ENCODE results near the gene PIEZO2.

The PIEZO2 gene

DNA sequence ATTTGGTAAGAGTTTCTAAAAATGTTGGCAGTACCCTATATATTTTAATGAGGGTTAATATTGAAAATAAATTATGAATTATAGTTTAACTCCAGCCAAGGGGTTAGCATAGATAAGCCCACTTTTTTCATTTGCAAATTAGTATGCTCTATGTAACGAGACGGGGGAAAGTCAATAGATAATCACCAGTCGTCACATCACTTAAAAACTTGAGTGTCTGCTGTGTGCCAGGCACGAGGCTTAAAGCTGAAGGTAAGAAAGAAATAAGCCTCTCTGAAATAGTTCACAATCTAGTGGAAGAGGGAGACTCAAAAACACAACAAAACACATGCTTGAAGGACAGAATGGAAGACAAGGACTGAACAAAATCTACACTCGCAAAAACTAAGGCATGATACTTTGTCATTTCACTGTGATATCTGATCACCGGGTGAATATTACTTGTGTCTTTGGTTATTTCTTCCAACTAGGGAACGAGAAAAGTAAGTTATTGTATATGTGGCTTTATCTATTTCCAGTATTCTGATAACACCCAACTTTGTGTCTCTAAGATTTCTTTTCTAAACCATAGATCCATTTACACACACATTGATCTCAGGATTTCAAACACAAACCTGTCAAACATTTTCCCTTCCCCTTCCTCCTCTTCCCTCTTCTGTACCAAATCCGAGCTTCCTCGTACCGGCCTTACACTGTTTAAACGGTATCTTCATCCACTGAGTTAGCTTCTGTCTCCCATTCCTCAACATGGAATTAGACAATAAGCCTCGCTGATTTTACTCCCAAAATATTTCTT, 199.1 kb downstream of the PIEZO2 start:
- Histone ChIP-seq H3K79me2 (ENCODE audit: insufficient read depth, low read length) (no peaks in the 10 kb centered on the region), H3K4me2 (ENCODE audit: low read depth, low read length, poor library complexity, severe bottlenecking) (no peak overlapping the region), H3K9me2 (replicated peaks; ENCODE audit: low read depth, low read length) (no peaks in the 10 kb centered on the region), H3K27me3 (ENCODE audit: insufficient read depth, low read length, poor library complexity, severe bottlenecking) (no peaks in the 10 kb centered on the region), H3K36me3 (ENCODE audit: insufficient read depth, low read length) (no peaks in the 10 kb centered on the region), H3K4me1 (ENCODE audit: insufficient read depth, low read length, poor library complexity, severe bottlenecking) (no peaks in the 10 kb centered on the region), H3K9me3 (ENCODE audit: insufficient read depth, low read depth, low read length) (peaks cover 11% of the 10 kb centered on the region; the same call in 1 of the 2 replicates), H3K4me3 (ENCODE audit: low read length, poor library complexity, severe bottlenecking) (no peak overlapping the region), H2AFZ (ENCODE audit: low read length) (no peak overlapping the region), H3K9ac (ENCODE audit: low read depth, low read length, poor library complexity, severe bottlenecking) (no peak overlapping the region), H3F3A (ENCODE audit: low read depth) (no peaks in the 10 kb centered on the region), H4K20me1 (ENCODE audit: insufficient read depth, low read length, poor library complexity, severe bottlenecking) (no peaks in the 10 kb centered on the region)
- TF ChIP-seq, protein P1, sequence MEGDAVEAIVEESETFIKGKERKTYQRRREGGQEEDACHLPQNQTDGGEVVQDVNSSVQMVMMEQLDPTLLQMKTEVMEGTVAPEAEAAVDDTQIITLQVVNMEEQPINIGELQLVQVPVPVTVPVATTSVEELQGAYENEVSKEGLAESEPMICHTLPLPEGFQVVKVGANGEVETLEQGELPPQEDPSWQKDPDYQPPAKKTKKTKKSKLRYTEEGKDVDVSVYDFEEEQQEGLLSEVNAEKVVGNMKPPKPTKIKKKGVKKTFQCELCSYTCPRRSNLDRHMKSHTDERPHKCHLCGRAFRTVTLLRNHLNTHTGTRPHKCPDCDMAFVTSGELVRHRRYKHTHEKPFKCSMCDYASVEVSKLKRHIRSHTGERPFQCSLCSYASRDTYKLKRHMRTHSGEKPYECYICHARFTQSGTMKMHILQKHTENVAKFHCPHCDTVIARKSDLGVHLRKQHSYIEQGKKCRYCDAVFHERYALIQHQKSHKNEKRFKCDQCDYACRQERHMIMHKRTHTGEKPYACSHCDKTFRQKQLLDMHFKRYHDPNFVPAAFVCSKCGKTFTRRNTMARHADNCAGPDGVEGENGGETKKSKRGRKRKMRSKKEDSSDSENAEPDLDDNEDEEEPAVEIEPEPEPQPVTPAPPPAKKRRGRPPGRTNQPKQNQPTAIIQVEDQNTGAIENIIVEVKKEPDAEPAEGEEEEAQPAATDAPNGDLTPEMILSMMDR (conservative IDR thresholded peaks at IDR 0.05; ENCODE audit: low read length), result no peak
- no peak for TF ChIP-seq EZH2phosphoT487 (IDR thresholded peaks at IDR 0.05; ENCODE audit: borderline replicate concordance)

DNA sequence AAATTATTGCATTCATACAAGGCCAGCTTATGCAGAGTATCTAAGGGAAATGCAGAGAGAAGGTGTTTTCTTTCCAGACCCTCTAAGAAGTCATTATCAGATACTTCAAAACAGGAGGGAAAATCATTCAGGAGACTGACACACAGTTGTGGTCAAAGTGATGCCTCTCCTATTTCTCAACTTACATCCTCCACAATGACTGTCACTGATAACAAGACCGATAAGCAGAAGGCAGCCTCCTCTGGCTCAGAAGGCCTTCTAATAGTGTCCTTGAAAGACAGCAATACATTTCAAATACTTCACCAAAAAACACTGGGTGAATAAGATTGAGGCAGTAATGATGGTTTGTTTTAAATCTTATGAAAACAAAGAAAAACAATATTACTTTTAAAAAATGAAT, 199.7 kb downstream of the PIEZO2 start:
- Histone ChIP-seq H3K4me1 (ENCODE audit: insufficient read depth, low read length, poor library complexity, severe bottlenecking) (no peaks in the 10 kb centered on the region), H3K79me2 (ENCODE audit: insufficient read depth, low read length) (no peaks in the 10 kb centered on the region), H4K20me1 (ENCODE audit: insufficient read depth, low read length, poor library complexity, severe bottlenecking) (no peaks in the 10 kb centered on the region), H3K4me3 (ENCODE audit: low read length, poor library complexity, severe bottlenecking) (no peak overlapping the region), H3K9ac (ENCODE audit: low read depth, low read length, poor library complexity, severe bottlenecking) (no peak overlapping the region), H3K9me2 (replicated peaks; ENCODE audit: low read depth, low read length) (no peaks in the 10 kb centered on the region), H3K4me2 (ENCODE audit: low read depth, low read length, poor library complexity, severe bottlenecking) (no peak overlapping the region), H3F3A (ENCODE audit: low read depth) (no peaks in the 10 kb centered on the region), H3K27me3 (ENCODE audit: insufficient read depth, low read length, poor library complexity, severe bottlenecking) (no peaks in the 10 kb centered on the region), H3K9me3 (ENCODE audit: insufficient read depth, low read depth, low read length) (peaks cover 16% of the 10 kb centered on the region; the same call in 1 of the 2 replicates), H2AFZ (ENCODE audit: low read length) (no peak overlapping the region), H3K36me3 (ENCODE audit: insufficient read depth, low read length) (no peaks in the 10 kb centered on the region)
- TF ChIP-seq, protein P1 (conservative IDR thresholded peaks at IDR 0.05; ENCODE audit: low read length), result no peak
- TF ChIP-seq EZH2phosphoT487 (IDR thresholded peaks at IDR 0.05; ENCODE audit: borderline replicate concordance), result no peak

DNA sequence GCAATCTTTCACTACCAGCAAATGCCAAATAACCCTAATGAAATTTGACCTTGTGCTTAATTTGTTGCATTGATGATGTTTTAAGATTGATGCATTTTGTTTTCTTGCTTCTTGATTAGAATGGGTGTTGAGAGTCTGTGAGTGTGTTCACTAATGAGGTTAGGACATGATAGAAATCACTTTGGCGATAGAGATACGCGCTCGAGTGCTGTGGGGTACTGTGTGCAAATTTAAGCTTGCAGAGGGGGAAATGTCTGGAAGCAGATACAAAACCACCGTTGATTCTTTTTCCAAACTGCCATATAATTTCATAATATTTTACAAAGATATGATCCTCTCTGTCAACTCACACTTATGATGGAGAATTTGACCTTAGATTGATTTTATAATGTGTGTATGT, 200.9 kb downstream of the PIEZO2 start:
- Histone ChIP-seq H3K27me3 (ENCODE audit: insufficient read depth, low read length, poor library complexity, severe bottlenecking) (no peaks in the 10 kb centered on the region), H3K9ac (ENCODE audit: low read depth, low read length, poor library complexity, severe bottlenecking) (no peak overlapping the region), H4K20me1 (ENCODE audit: insufficient read depth, low read length, poor library complexity, severe bottlenecking) (no peaks in the 10 kb centered on the region), H3K9me3 (ENCODE audit: insufficient read depth, low read depth, low read length) (peaks cover 16% of the 10 kb centered on the region; the same call in 1 of the 2 replicates), H3K4me2 (ENCODE audit: low read depth, low read length, poor library complexity, severe bottlenecking) (no peak overlapping the region), H3K4me1 (ENCODE audit: insufficient read depth, low read length, poor library complexity, severe bottlenecking) (no peaks in the 10 kb centered on the region), H2AFZ (ENCODE audit: low read length) (no peak overlapping the region), H3K4me3 (ENCODE audit: low read length, poor library complexity, severe bottlenecking) (no peak overlapping the region), H3K79me2 (ENCODE audit: insufficient read depth, low read length) (no peaks in the 10 kb centered on the region), H3K9me2 (replicated peaks; ENCODE audit: low read depth, low read length) (no peaks in the 10 kb centered on the region), H3K36me3 (ENCODE audit: insufficient read depth, low read length) (no peaks in the 10 kb centered on the region), H3F3A (ENCODE audit: low read depth) (no peaks in the 10 kb centered on the region)
- TF ChIP-seq, protein P1 (conservative IDR thresholded peaks at IDR 0.05; ENCODE audit: low read length), result no peak
- no peak for TF ChIP-seq EZH2phosphoT487 (IDR thresholded peaks at IDR 0.05; ENCODE audit: borderline replicate concordance)
